ENCODE data around the gene PROSER1.
A peak's percentile ranks its signal among the peaks of the same experiment; 100 is the strongest.
"Not testable (repeated sequence)": the region's sequence is repeated elsewhere in the genome, so short reads cannot be mapped to it uniquely, and the experiment has no call there.

Gene PROSER1

DNA sequence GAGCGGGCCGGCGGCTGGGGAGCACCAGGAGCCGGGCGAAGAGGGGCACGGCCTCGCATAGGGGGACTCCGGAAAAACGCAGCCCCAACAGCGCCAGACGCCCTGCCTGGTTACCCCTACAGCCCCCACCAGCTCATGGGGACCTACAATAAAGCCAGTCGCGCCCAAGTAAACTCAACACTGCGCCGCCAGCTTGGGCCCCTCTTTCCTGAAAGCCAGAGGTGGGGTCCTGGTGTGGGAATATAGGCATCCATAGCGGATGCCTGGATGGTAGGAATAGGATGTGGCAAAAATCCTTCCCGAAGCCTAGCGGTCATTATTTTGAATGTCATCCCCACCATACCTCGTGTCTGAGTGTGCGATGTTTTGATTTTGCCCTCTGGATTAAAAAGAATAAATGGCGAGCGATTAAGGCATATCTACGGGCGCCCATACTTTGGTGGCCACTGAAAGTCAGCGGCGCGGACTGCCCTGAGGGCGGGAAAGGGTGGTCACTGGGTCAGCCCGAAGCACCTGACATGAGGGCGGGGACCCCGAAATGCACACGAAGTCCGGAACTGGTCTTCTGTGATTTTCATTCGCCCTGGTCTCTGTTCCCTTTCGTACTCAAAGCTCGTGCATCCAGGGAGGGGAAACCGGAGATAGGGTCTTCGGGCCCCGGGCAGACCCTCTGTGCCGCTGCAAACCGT lies at the start of gene PROSER1, which contains the start of gene NHLRC3:
Gene PROSER1 (minus strand): TSS at position 210 of the 689 bp plus-strand sequence. CDS start 847 bp downstream, outside the sequence.
Gene NHLRC3 (plus strand): TSS at position 577 of the 689 bp plus-strand sequence. CDS start 184 bp downstream, outside the sequence.
- DNase-seq: peak; percentile 85

DNA sequence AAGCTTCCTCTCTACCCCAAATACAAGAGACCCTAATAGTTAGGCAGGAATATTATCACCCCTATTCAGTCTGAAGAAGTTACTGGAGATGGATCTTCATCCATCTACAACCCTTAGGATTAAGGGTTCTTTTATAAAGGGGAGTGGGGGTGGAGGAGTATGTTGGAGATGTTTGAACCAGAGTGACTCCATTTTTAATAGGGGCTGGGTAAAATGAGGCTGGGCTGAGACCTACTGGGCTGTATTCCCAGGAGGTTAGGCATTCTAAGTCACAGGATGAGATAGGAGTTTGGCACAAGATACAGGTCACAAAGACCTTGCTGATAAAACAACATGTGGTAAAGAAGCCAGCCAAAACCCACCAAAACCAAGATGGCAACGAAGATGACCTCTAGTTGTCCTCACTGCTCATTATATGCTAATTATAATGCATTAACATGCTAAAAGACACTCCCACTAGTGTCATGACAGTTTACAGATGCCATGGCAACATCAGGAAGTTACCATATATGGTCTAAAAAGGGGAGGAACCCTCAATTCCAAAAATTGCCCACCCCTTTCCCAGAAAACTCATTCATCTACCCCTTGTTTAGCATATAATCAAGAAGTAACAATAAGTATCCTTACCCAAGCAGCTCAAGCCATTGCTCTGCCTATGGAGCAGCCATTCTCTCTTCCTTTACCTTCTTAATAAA lies 48.5 kb upstream of the PROSER1 start:
- not testable (repeated sequence) for DNase-seq

DNA sequence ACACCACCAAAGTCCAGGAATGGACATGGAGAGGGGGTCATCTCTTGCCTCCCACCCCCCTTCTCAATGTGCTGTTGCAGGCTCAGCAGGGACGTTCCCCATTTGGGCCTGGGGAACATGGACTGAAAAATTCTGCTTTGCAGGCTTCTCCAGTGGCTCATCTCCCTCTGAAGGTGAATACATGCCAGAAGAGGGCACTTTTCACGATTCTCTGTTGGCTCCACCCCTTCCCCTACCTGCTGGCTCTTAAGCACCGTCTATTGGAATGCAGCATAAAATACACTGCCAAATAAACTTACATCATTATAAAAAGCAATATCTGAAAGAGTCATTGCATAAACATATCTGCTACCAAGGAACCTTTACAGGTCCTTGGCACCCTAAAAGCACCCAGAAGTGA lies 36.1 kb upstream of the PROSER1 start:
- DNase-seq: no peak

DNA sequence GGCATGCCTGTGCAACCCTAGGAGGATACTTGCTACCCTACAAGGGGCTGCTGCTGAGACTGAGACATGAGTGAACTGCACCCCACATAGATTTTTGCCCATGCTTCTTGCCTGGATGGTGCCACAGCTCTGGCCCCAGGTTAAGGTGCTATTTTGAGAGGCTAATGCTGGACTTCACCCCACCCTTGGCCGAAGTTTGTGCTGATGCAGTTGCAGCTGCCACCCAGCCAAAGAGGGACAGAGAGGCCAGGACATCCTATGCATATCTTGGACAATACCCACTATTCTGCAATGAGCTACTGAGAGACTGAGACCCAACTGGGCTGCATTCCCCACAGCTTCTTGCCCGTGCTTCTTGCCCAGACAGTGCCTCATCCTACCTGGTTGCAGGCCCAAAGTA lies 35.0 kb upstream of the PROSER1 start:
- no peak for DNase-seq

DNA sequence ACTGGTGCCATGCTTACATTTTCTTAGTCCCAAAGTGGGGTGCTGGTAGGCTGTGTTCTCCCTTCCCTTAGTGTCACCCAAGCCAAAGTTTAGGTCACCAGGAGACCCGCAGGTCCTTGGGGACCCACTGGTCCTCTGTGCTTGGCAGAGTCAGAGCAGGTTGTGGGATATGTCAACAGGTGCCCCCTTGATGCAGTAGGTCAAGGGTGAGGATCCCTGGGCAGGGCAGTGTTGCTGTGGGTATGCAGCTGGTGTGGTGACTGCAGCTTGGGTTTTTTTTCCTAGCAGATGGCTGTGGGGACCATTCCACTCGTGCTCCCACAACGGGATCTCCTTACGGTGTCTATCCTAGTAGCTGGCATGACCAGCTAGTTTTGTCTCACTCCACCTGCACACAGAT lies 24.1 kb upstream of the PROSER1 start:
- no peak for DNase-seq

DNA sequence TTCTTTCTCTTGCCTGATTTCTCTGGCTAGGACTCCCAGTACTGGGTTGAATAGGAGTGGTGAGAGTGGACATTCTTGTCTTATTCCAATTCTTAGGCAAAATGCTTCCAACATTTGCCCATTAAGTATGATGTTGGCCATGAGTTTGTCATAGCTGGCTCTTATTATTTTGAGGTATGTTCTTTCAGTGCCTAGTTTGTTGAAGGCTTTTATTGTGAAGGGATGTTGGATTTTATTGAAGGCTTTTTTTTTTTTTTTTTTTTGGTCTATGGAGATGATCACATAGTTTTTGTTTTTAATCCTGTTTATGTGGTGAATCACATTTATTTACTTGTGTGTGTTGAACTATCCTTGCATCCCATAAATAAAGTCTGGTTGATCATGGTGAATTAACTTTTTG lies 20.2 kb upstream of the PROSER1 start:
- DNase-seq: no peak

DNA sequence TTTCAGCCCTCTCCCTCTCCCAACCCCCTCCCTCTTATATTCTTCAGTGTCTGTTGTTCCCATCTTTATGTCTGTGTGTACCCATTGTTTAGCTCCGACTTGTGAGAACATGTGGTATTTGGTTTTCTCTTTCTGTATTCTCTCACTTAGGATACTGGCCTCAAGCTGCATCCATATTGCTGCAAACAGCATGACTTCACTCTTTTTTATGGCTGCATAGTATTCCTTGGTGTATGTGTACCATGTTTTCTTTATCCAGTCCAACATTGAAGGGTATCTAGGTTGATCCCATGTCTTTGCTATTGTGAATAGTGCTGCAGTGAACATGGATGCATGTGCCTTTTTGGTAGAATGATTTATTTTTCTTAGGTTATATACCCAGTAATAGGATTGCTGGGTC lies 18.1 kb upstream of the PROSER1 start:
- DNase-seq: no peak

DNA sequence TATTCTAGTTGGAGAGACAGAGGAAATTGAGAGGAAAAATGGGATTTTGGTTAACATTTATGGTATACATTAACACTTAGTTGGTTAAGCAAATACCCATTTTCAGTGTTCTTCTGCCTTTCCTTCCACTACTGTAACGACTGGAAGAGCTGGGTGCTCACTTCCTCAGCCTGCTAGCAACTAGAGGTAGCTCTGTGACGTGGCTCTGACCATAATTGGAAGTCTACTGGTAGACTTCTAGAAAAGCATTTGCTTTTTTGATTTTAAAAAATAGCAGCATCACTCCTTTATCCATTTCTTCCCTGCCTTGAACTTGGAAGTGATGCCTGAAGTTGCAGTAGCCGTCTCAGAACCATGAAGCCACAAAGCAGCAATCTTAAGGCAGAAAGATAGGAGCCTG lies 16.2 kb upstream of the PROSER1 start:
- DNase-seq: no peak

DNA sequence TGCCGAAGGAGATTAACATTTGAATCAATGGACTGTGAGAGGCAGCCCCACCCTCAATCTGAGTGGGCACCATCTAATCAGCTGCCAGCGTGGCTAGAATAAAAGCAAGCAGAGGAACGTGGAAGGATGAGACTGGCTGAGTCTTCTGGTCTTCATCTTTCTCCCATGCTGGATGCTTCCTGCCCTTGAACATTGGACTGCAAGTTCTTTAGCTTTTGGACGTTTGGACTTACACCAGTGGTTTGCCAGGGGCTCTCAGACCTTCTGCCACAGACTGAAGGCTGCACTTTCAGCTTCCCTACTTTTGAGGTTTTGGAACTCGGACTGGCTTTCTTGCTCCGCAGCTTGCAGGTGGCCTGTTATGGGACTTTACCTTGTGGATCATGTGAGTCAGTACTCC lies 15.1 kb upstream of the PROSER1 start:
- no peak for DNase-seq

DNA sequence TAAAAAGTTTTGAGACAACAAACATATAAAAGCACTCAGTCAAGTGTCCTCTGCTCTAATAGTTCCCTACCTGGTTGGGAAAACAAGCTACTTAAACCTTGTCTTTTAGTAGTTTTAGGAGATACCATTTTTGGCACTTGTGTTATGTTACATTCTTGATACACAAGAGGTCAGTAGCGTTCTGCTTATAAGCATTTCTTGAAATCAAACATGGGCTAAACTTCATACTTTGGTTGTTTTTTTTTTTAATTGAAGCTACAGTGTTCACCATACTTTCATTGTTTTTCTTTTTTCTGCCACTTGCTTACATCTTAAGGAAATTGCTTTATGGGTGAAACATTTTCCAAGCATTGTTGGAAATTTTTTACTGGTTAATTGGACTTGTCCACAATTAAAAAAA lies 13.3 kb upstream of the PROSER1 start:
- peak; percentile 31 for DNase-seq

DNA sequence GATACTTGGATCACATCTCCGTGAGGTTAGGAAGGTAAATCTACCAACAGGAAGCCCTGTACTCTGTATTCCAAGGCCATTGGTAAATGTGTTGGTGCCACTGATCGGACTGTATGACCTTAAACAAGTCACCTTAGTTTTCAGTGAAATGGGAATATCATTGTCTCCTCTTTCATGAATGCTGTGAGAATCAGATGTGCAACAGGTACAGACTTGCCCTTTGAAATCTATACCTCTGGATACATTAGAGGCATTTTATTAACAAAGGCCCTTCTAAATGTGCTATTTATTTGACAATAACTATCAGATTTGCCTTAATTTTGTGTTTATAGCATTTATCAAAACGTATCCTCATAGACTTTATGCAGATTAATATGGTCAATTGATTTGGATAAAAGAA lies 11.4 kb upstream of the PROSER1 start:
- DNase-seq: no peak

DNA sequence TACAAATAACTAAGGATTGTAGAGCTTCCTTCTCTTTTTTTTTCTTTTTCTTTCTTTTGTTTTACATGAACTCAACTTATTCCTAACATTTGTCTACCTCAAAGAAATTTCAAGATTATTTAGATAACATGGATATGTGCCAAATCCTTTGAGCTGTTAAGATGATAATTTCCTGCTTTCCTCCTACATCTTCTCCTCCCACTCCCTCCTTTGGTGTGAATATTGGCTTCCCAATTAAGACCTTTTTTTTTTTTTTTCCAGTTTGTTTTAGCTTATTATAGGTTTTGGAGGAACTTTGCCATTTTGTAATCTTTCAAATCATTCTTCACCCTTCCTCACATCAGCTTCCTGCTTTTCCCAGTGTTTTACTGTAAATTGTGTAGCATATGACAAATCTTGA lies 10.9 kb upstream of the PROSER1 start:
- no peak for DNase-seq

DNA sequence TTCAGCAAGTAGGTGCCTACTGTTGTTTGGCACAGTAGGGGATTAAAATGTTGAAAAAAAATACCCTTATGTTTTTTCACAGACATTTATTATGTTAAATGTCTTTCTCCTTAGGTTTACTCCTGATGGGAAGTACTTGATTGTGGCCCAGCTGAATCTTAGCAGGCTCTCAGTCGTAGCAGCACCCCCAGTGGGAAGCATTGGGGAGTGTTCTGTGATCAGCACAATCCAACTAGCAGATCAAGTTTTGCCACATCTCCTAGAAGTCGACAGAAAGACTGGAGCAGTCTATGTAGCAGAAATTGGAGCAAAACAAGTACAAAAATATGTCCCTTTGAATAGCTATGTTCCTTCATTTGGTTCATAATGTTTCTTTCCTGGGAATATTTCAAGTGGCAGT lies 9.7 kb upstream of the PROSER1 start:
- no peak for DNase-seq

DNA sequence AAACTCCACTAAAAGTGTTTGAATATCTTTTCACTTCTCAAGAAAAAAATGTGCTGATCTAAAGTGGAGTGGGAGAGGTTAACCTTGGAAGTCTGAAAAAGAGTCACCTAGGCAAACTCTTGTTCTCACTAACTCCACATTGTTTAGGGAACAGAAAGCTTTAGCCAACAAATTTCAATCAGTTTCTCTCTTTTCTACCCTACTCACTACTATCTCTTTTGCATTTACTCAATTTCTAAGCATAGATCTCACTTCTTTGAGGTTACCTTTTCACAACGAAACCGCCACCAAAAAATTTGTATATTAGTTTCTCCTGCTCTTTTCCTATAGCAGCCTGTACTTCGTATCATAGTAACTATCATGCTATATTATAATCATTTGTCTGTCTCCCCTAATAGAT lies 6.6 kb upstream of the PROSER1 start:
- DNase-seq: no peak

DNA sequence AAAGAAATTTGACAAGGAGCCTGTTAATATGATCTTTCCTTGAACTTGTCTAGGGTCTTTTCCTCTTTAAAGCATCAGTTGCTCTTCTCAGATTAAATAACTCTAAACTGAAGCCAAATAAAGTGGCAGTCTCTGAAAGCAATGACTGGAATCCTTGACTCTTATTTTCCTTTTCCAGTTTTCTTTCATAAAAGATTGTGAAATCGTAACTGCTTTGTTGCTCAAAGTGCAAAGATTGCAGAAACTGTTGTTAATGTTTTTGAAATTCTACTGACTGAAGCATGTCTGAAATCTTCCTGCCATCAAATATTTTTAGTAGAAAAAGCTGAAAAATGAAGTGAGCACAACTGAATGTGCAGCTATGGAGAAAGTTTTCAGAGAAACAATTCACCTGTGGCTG lies 2.3 kb upstream of the PROSER1 start:
- DNase-seq: no peak

DNA sequence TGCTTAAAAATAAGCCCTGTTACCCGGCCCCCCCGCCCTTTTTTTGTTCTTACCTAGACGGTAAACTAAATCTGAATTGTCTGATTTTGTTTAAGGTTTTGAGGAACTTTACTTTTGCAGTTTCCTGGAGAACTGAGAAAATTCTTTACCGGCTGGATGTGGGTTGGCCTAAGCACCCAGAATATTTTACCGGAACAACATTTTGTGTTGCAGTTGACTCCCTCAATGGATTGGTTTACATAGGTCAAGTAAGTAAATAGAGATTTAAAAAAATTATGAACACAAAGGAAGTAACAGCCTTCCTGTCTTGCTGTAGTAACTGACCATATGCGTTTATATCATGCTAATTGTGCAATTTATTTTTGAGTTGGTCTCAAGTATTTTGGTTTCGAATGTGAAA lies 1.2 kb upstream of the PROSER1 start:
- peak; percentile 17 for DNase-seq

DNA sequence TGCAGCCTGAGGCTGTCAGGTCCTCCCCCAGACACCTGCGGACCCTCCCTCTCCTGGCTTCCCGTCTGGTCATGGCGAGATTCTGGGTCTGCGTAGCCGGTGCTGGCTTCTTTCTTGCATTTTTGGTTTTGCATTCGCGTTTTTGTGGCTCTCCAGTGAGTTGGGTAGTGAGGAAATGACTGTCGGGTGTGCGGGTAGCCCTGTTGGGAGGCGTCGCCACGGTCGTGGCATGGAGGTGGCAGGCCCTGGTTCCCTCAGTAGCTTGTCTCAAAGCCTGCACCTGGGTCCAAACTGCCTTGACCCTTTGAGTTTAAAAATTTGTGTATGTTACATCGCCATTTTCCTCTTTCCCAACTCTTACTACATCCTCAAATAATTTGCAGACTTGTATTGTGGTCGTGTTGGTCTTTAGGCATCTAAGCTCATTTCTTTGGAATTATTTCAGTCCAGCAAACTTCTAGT lies 711 bp upstream of the PROSER1 start:
- peak; percentile 81 for DNase-seq

DNA sequence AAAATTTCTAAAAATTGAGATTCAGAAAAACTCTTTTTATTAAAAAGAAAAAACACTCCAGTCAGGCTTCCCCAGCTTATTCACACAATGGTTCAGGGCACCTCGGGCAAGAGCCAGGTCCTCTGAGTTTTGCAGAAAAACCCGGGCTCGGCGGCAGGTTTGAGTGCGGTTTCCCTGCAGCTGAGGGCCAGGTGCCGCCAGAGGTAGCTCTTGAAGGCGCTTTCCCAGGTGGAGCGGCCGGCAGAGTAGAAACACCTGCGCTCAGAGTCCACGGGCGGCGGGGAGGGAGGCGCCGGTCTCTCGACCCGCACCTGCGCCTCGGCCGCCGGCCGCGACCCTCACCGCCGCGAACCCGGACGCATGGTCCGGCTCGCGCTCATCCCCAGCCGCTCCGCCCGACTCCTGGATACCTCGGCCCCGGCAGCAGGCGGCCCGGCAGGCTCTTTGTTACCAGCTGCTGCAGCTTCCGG lies 444 bp downstream of the PROSER1 start:
- DNase-seq: no peak

DNA sequence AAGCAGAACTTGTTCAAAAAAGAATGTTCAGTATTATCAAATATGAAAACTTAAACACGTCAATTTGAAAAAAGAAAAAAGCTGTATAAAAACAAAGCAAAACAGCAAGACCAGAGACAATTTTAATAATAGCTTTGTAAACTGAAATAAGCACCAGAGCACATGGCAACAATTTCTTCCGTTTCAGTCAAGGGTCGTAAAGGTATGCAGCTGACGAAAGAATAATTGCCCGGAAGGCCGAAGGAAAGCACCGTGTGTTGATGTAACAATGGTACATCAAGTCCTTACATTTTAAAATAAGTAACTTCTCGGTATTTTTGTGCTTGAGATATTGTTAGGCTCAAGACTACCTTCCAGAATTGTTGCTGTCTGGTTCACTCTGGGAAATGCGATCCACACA lies 1.7 kb downstream of the PROSER1 start:
- DNase-seq: peak; percentile 54

DNA sequence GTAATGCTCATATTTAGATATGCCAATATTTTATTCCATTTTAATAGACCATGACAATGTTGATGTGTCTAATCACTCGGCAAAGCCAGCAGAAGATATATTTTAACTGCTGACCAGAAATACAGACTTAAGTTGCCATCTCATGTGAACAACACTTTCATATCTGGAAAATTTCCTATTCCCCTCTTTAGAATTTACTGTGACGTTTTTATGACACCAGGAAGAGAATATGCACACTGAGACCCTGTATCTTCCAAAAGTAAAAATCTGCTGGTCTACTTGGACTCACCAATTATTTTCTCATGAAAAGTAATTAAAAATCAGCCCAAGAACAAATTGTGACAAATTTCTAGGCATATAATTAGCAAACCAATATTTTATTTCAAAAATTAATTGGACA lies 2.1 kb downstream of the PROSER1 start:
- DNase-seq: no peak

DNA sequence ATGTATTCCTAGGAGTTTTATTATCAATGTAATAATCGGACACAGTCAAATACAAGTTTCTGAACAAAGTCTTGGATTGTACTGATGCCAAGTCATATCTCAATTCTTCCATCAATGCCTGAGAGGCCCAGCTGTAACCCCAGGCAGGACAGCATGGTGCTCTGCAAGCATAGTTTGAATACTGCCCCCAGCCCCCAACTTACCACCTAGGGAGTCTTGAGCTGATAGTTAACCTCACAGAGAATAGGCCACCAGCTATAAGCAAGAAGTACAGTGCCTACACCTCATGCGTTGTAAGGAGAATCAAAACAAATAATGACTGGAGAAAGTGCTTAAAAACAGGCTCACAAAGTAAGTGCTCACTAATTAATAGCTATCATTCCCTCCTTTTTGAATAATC lies 2.7 kb downstream of the PROSER1 start:
- peak; percentile 10 for DNase-seq

DNA sequence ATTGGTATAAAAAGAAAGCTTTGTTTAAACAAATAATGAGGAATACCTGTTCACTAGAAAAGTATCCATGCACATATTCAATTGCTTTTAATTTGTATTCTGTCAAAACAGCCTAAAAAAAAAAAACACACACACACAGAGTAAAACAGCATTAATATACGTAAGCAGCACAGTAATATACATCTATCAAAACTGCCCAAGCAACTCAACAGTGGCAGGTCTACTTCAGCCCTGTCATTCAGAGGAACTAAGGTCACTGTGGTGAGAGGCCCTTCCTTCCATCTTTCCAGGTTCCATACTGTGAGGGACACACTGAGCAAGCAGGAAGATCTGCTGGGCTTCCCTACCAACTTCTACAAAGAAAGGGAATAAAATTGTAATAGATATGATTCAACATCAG lies 3.8 kb downstream of the PROSER1 start:
- no peak for DNase-seq

DNA sequence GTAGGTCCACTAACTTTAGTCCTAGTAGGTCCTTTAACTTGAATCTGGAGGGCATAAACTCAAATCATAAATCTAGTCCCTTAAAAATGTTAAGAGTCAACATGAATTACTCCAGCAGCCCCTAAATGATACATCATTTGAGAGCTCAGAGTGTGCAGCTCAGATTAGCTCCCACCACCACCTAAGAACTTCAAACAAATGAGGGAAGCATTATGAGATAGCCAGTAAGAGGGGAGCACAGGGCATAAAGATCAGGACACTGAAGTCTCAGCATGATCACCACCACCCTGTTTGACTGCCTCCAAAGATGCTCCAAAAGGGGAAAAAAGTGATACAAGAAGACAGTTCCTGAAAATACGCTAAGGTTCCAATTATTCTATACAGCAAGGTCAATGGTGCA lies 5.7 kb downstream of the PROSER1 start:
- DNase-seq: no peak

DNA sequence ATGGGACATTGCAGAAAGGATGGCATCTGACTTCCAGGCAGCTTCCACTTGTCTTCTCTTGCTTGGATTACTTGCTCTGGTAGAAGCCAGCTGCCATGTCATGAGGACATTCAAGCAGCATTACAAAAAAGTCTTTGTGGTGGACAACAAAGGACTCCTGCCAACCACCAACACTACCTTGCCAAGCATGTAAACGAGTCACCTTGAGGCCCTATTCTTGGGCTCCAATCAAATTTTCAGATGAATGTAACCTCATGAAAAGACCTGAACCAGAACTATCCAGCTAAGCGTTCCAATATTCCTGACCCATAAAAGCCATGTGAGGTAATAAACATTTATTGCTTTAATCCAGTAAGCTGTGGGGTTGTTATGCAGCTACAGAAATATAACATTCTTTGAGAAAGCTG lies 12.5 kb downstream of the PROSER1 start:
- DNase-seq: no peak
